ENCODE results near the gene DDX54.

DNA sequence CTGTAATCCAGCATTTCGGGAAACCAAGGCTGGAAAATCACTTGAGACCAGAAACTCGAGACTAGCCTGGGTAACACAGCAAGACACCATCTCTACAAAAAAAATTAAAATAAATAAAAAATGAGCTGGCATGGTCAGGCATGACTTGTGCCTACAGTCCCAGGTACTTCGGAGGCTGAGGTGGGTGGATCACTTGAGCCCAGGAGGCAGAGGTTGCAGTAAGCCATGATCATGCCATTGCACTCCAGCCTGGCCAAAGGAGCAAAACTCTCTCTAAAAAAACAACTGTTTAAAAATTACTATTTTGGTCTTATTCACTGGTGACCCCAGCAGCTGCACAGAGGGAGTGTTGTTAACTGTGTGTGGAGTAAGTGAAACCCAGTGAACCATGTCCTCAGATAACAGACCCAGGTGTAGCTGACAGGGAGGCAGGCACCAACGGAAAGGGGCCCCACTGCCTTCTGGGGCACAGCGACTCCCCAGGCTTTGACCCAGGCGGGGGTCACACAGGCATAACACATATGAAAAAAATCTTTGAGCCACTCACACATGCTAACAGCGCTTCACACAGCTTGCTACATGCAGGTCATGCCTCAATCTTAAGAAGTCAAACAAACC, 12.1 kb downstream of the DDX54 start:
- TF ChIP-seq, protein P1, sequence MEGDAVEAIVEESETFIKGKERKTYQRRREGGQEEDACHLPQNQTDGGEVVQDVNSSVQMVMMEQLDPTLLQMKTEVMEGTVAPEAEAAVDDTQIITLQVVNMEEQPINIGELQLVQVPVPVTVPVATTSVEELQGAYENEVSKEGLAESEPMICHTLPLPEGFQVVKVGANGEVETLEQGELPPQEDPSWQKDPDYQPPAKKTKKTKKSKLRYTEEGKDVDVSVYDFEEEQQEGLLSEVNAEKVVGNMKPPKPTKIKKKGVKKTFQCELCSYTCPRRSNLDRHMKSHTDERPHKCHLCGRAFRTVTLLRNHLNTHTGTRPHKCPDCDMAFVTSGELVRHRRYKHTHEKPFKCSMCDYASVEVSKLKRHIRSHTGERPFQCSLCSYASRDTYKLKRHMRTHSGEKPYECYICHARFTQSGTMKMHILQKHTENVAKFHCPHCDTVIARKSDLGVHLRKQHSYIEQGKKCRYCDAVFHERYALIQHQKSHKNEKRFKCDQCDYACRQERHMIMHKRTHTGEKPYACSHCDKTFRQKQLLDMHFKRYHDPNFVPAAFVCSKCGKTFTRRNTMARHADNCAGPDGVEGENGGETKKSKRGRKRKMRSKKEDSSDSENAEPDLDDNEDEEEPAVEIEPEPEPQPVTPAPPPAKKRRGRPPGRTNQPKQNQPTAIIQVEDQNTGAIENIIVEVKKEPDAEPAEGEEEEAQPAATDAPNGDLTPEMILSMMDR (IDR thresholded peaks at IDR 0.05), result no peak
- no peak for TF ChIP-seq POLR2AphosphoS5 (IDR thresholded peaks at IDR 0.05)
